SK-N-SH (cell line): ENCODE measurements around the gene THSD8. TPM values are rescaled to one million over a fixed set of nuclear protein-coding genes. Genes with fewer than 3 reads are reported as not detected.
"Not testable (repeated sequence)": the region's sequence is repeated elsewhere in the genome, so short reads cannot be mapped to it uniquely, and the experiment has no call there.

Experiments
- CTCF ChIA-PET: fragments of 300-600, 350-600 bp; formaldehyde crosslinking; extraction: SDS; loops from one replicate; lab custom pipeline; 2021; lab: Yijun Ruan, JAX
- POLR2A ChIA-PET: fragments of 350-600 bp; sonication (Branson Sonifier 250); formaldehyde crosslinking; extraction: SDS; loops from one replicate; lab custom pipeline; 2020; ENCODE audit warnings: antibody characterized with exemption, inconsistent platforms; lab: Yijun Ruan, JAX
- DNase-seq: peaks from one replicate; pipeline ENCODE4 v3.0.0; 2012
- H2AFZ ChIP-seq: fragments of 200-600 bp; sonication (generic); 2 replicates; pipeline ENCODE4 v1.8.1; 2016; ENCODE audit warnings: antibody characterized with exemption, mild to moderate bottlenecking, low read depth
- H3F3A ChIP-seq: fragments of 200-600 bp; sonication (generic); replicated peaks from 2 replicates; pipeline ENCODE3; 2016; ENCODE audit warnings: antibody characterized with exemption, mild to moderate bottlenecking; ENCODE audit not compliant: insufficient read depth
- H3K27ac ChIP-seq, 2 experiments: fragments of 200-500 bp in 1 of 2; fragments of 200-600 bp in 1 of 2; sonication (Bioruptor generic) in 1 of 2; sonication (generic), shearing (Covaris generic) in 1 of 2; 2 replicates each; pipeline versions ENCODE4 v1.5.1 to v1.6.1; 2014 to 2016; ENCODE audit warnings: low read depth in 2 of 2, inconsistent platforms in 1 of 2, low read length in 1 of 2, mild to moderate bottlenecking in 1 of 2, mixed read lengths in 1 of 2
- H3K27me3 ChIP-seq: fragments of 200-600 bp; sonication (generic), shearing (Covaris generic); 2 replicates; pipeline ENCODE4 v1.6.1; 2016; ENCODE audit warnings: mixed run types; ENCODE audit not compliant: insufficient read depth
- H3K36me3 ChIP-seq, 2 experiments: fragments of 200-500 bp in 1 of 2; fragments of 200-600 bp in 1 of 2; sonication (Bioruptor generic) in 1 of 2; sonication (generic) in 1 of 2; replicated peaks in 1 of 2; 2 replicates each; pipeline versions ENCODE3 to v1.5.1; 2014 to 2016; ENCODE audit warnings: low read length in 1 of 2, mild to moderate bottlenecking in 1 of 2; ENCODE audit not compliant: insufficient read depth in 2 of 2, control insufficient read depth in 1 of 2
- H3K4me1 ChIP-seq, 2 experiments: fragments of 200-500 bp in 1 of 2; fragments of 200-600 bp in 1 of 2; sonication (Bioruptor generic) in 1 of 2; sonication (generic), shearing (Covaris generic) in 1 of 2; 2 replicates each; pipeline versions ENCODE4 v1.5.1 to v1.6.1; 2014 to 2016; ENCODE audit warnings: low read depth in 1 of 2, low read length in 1 of 2, mixed run types in 1 of 2; ENCODE audit not compliant: insufficient read depth in 2 of 2, control insufficient read depth in 1 of 2
- H3K4me2 ChIP-seq: fragments of 200-600 bp; sonication (generic), shearing (Covaris generic); 2 replicates; pipeline ENCODE4 v1.6.1; 2017; ENCODE audit warnings: mixed run types
- H3K4me3 ChIP-seq, 2 experiments: fragments of 200-500 bp in 1 of 2; fragments of 200-600 bp in 1 of 2; sonication (Bioruptor generic) in 1 of 2; sonication (generic), shearing (Covaris generic) in 1 of 2; 2 replicates each; pipeline versions ENCODE4 v1.5.1 to v1.8.1; 2014 to 2016; ENCODE audit warnings: low read depth in 2 of 2, inconsistent platforms in 1 of 2, low read length in 1 of 2, mild to moderate bottlenecking in 1 of 2, mixed read lengths in 1 of 2, moderate library complexity in 1 of 2
- H3K79me2 ChIP-seq: fragments of 200-600 bp; sonication (generic); 2 replicates; pipeline ENCODE4 v1.8.1; 2017; ENCODE audit warnings: mild to moderate bottlenecking; ENCODE audit not compliant: insufficient read depth
- H3K9ac ChIP-seq: fragments of 200-600 bp; sonication (generic); 2 replicates; pipeline ENCODE4 v1.6.1; 2017; ENCODE audit warnings: mixed run types
- H3K9me2 ChIP-seq: fragments of 200-600 bp; sonication (generic); 2 replicates; pipeline ENCODE4 v1.6.1; 2017; ENCODE audit warnings: mixed run types
- H3K9me3 ChIP-seq: fragments of 200-600 bp; sonication (generic); 2 replicates; pipeline ENCODE4 v1.6.1; 2017; ENCODE audit warnings: mixed run types, mild to moderate bottlenecking, moderate library complexity
- H4K20me1 ChIP-seq: fragments of 200-600 bp; sonication (generic); 2 replicates; pipeline ENCODE4 v1.6.1; 2017; ENCODE audit warnings: mild to moderate bottlenecking, mixed run types; ENCODE audit not compliant: insufficient read depth
- FOSL2 ChIP-seq: IDR thresholded peaks from 2 replicates; pipeline ENCODE4 v1.4.0; 2012; ENCODE audit warnings: low read depth, mild to moderate bottlenecking, moderate library complexity, borderline replicate concordance
- JUND ChIP-seq: IDR thresholded peaks from 2 replicates; pipeline ENCODE4 v1.4.0; 2012
- WGBS: methylation state at CpG from one replicate; pipeline ENCODE4 v1.1.6; 2017; ENCODE audit warnings: low lambda C conversion rate; 5-methylcytosine and 5-hydroxymethylcytosine counted together
- polyA plus RNA-seq, 3 experiments: library from polyadenylated mRNA; depleted of rRNA; stranded (reverse); fragments of >200 nt; gene quantifications; 2 replicates each; pipeline ENCODE4 v1.2.3, GENCODE V29; 2012

THSD8 gene
- polyA plus RNA-seq, 1 of the 3 experiments (the other 2 are of a cell fraction): not detected

DNA sequence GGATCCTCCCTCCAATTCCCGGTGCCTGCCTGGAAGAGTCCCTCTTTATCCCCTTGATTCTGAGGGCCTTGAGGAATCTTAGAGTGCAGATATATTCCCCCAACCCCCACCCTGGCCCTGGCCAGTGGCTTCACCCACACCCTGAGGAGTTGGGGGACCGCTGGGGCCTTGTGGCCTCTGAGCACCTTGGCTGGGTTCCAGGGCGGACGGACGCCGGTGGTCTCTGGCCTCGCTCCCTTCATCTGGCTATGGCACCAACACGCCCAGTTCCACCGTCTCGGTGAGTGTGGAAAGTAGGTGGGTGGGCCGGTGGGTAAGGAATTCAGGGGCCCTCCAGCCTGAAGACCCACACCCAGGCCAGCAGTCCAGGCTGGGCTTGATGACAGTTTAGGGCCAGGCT is 41.5 kb downstream of the THSD8 start:
- Histone ChIP-seq H3K4me3 (no peak overlapping the region), H3K9me3 (no peaks in the 10 kb centered on the region), H3K79me2 (no peaks in the 10 kb centered on the region), H3K27me3 (no peaks in the 10 kb centered on the region), H3K4me2 (no peak overlapping the region), H3K27ac (no peak overlapping the region), H3K36me3 (no peaks in the 10 kb centered on the region), H3K4me1 (peaks cover 0 to 27% of the 10 kb centered on the region in 2 experiments; a peak in 1 of 4 replicates), H3F3A (peaks cover 12% of the 10 kb centered on the region), H3K9ac (no peak overlapping the region), H4K20me1 (no peaks in the 10 kb centered on the region), H3K9me2 (no peaks in the 10 kb centered on the region), H2AFZ (no peak overlapping the region)
- POLR2A ChIA-PET: no interaction called here
- no peak for DNase-seq
- WGBS: 92% methylated on average over 7 of the region's 11 CpGs
- TF ChIP-seq JUND: no peak
- CTCF ChIA-PET: interaction anchor here (0.6 kb wide), 1 partner anchor 42 kb away, joined by 3 read pairs; no protein-coding TSS in a partner anchor

DNA sequence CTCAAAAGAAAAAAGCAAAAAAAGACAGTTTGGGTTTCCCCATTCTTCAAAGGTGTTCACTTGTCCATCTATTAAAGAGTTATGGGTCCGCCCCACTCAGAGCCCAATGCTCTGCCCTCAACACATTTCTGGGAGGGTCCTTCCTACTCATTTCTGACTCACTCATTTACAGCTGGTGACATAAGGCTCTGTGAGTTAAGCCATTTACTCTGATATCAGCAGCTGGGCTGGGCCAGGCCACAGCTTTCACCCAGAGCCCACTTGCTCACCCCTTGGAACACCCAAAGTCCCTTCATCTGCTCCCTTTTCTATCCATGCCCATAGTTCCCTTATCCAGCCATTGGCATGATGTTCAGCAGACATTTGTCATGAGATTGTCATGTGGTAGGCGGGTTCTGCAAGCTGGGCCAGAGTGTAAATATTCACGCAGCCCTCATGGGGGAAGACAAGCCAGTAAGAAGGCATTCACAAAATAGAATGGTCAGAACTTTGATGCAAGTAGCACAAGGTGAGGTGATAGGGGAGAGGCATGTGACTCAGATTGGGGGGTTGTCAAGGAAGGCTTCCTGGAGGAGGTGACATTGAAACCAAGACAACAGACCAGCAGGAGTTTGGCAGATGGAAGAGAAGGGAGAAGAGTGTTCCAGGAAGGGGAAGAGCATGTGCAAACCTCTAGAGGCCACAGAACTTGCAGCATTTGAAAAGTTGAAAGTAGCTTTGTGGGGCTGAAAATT is 42.3 kb downstream of the THSD8 start:
- no peaks in the 10 kb centered on the region for H3K9me3 ChIP-seq
- H4K20me1 ChIP-seq: no peaks in the 10 kb centered on the region
- H3K9ac ChIP-seq: no peak overlapping the region
- peaks cover 12% of the 10 kb centered on the region for H3F3A ChIP-seq
- H3K79me2 ChIP-seq: no peaks in the 10 kb centered on the region
- no peaks in the 10 kb centered on the region for H3K27me3 ChIP-seq
- ChIA-PET POLR2A (no interaction called here), CTCF (interaction anchor here (0.6 to 1.2 kb wide), 2 partner anchors 36 to 41 kb away, joined by 3 read pairs; no protein-coding TSS in a partner anchor)
- no peak for DNase-seq
- H3K27ac ChIP-seq: no peak overlapping the region
- no peaks in the 10 kb centered on the region for H3K36me3 ChIP-seq
- WGBS: 90% methylated on average over 3 of the region's 3 CpGs
- no peak for TF ChIP-seq FOSL2
- TF ChIP-seq, all 33 proteins: peak for 0
- Histone ChIP-seq H3K4me3 (no peak overlapping the region), H3K4me2 (no peak overlapping the region), H3K9me2 (no peaks in the 10 kb centered on the region), H2AFZ (no peak overlapping the region), H3K4me1 (peaks cover 0 to 25% of the 10 kb centered on the region in 2 experiments; a peak in 1 of 4 replicates)

DNA sequence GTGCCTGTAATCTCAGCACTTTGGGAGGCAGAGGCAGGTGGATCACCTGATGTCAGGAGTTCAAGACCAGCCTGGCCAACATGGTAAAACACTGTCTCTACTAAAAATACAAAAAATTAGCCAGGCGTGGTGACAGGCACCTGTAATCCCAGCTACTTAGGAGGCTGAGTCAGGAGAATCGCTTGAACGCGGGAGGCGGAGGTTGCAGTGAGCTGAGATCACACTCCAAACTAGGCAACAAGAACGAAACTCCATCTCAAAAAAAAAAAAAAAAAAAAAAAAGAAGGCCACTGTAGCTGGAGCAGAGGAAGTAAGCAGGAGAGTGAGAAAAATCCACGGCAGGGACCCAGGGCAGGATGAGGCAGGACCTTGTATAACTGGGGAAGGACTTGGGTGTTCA is 44.7 kb downstream of the THSD8 start:
- H3K4me3 ChIP-seq, H3K27me3 ChIP-seq, H3K79me2 ChIP-seq, H3K9ac ChIP-seq, H2AFZ ChIP-seq, H3K4me1 ChIP-seq, H3K4me2 ChIP-seq, H3K9me2 ChIP-seq, H3K9me3 ChIP-seq, H3K36me3 ChIP-seq, H3K27ac ChIP-seq, H4K20me1 ChIP-seq, DNase-seq, H3F3A ChIP-seq: not testable (repeated sequence)
- 88% methylated on average over 7 of the region's 7 CpGs for WGBS
- POLR2A ChIA-PET: interaction anchor here (1.0 to 1.7 kb wide), 2 partner anchors 18 to 55 kb away, joined by 3 to 4 read pairs; no protein-coding TSS in a partner anchor
- CTCF ChIA-PET: interaction anchor here (0.6 to 4.9 kb wide), 29 partner anchors 8 to 169 kb away, joined by 3 to 69 read pairs (median 6); partner anchors contain the start of genes BEST2, DNASE2, JUNB and KLF1
